ENCODE measurements around the gene GUK1. TPM values are rescaled to one million over a fixed set of nuclear protein-coding genes. Genes with fewer than 3 reads are reported as not detected.

The GUK1 gene
- total RNA-seq, 4 donors from 2014 or later: 384 to 510 (median 421) TPM

DNA sequence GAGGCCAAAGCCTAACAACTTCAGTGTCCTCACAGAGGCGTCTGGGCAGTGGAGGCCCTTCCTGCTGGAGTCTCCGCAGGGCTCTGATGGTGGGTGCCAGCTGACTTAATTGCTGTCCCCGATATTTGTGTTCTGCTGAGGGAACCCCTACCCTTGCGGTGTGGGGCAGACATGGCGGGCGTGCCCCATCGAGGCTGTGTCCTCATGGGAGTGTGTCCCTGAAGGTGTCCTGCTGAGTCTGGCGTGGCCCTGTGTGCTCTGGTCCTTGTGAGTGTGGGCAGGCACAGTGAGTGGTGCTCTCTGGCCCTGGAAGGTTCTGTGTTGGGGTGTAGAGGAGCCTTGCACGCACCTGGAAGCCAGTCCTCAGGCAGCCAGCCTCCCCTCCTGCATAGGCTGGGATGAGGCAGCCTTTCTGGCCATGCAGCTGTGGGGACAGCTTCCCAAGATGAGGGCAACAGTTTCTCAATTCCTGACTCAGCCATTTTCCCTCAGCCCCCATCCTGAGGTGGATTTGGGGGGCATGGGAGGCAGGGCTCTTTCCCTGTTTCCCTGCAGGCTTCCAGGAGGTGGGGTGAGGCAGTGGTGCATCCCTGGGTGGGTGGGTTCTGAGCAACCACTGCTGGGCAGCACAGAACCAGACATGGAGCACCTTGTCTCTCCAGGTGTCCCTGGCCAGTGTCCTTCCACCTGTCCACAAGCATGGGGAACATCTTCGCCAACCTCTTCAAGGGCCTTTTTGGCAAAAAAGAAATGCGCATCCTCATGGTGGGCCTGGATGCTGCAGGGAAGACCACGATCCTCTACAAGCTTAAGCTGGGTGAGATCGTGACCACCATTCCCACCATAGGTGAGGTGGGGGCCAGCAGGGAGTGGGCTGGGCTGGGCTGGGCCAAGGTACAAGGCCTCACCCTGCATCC lies 43.4 kb upstream of the GUK1 start:
- Histone ChIP-seq H3K27ac (no peak overlapping the region), H3K9me3 (peaks cover 3% of the 10 kb centered on the region), H3K27me3 (no peaks in the 10 kb centered on the region), H3K4me1 (peaks cover 29% of the 10 kb centered on the region), H3K36me3 (peaks cover 41% of the 10 kb centered on the region), H3K4me3 (no peak overlapping the region)
- 95% methylated on average over 9 of the region's 13 CpGs for WGBS
- DNase-seq (ENCODE audit: low spot score in 2 of 2): peak; percentile 50 to 77
- TF ChIP-seq POLR2AphosphoS5 (IDR thresholded peaks at IDR 0.05) (no peak), EP300 (IDR thresholded peaks at IDR 0.05) (no peak), CTCF (IDR thresholded peaks at IDR 0.05) (no peak), POLR2A (IDR thresholded peaks at IDR 0.05) (no peak)

- peaks cover 31% of the 10 kb centered on the region for H3K4me1 ChIP-seq
- TF ChIP-seq POLR2A (IDR thresholded peaks at IDR 0.05) (no peak), CTCF (IDR thresholded peaks at IDR 0.05) (no peak), POLR2AphosphoS5 (IDR thresholded peaks at IDR 0.05) (no peak), EP300 (IDR thresholded peaks at IDR 0.05) (no peak)
- peaks cover 3% of the 10 kb centered on the region for H3K9me3 ChIP-seq
- no peaks in the 10 kb centered on the region for H3K27me3 ChIP-seq
- no peak overlapping the region for H3K4me3 ChIP-seq
- 88% methylated on average over 33 of the region's 34 CpGs for WGBS
- H3K27ac ChIP-seq: no peak overlapping the region
- DNase-seq (ENCODE audit: low spot score in 2 of 2): peak; percentile 67 to 78
- H3K36me3 ChIP-seq: peaks cover 41% of the 10 kb centered on the region
Observed at GRCh38 chr1:228097333-228098081, 42.6 kb upstream of the GUK1 start.

DNA sequence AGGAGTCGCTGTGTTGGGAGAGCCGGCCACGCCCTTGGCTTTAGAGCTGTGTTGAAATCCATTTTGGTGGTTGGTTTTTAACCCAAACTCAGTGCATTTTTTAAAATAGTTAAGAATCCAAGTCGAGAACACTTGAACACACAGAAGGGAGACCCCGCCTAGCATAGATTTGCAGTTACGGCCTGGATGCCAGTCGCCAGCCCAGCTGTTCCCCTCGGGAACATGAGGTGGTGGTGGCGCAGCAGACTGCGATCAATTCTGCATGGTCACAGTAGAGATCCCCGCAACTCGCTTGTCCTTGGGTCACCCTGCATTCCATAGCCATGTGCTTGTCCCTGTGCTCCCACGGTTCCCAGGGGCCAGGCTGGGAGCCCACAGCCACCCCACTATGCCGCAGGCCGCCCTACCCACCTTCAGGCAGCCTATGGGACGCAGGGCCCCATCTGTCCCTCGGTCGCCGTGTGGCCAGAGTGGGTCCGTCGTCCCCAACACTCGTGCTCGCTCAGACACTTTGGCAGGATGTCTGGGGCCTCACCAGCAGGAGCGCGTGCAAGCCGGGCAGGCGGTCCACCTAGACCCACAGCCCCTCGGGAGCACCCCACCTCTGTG lies 41.7 kb upstream of the GUK1 start:
- peak; percentile 63 to 72 for DNase-seq (ENCODE audit: low spot score in 2 of 2)
- 92% methylated on average over 25 of the region's 28 CpGs for WGBS
- H3K4me3 ChIP-seq: no peak overlapping the region
- peaks cover 38% of the 10 kb centered on the region for H3K36me3 ChIP-seq
- no peak overlapping the region for H3K27ac ChIP-seq
- H3K4me1 ChIP-seq: peaks cover 24% of the 10 kb centered on the region
- H3K27me3 ChIP-seq: no peaks in the 10 kb centered on the region
- H3K9me3 ChIP-seq: peaks cover 3% of the 10 kb centered on the region
- TF ChIP-seq EP300 (IDR thresholded peaks at IDR 0.05) (no peak), POLR2AphosphoS5 (IDR thresholded peaks at IDR 0.05) (no peak), CTCF (IDR thresholded peaks at IDR 0.05) (no peak), POLR2A (IDR thresholded peaks at IDR 0.05) (no peak)

DNA sequence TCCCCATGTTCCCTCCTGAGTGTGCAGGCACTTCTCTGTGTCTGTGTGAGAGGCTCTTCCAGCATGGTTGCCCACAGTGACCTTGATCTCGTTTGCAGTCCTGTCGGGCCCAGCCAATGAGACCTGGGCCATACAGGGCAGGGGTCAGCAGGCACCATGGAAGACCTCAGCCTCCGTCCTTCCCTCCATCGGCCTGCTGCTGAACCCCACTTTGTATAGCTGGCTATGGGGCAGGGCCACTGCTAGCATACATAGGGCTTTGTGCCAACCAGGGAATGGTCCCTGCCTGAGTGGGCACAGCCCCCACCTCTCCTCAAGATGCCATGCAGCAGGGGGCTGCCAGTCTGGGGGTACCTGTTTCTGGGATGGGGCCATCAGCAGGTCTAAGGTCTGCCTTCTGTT lies 40.7 kb upstream of the GUK1 start:
- peaks cover 32% of the 10 kb centered on the region for H3K4me1 ChIP-seq
- WGBS: 68% methylated on average over 3 of the region's 4 CpGs
- H3K27me3 ChIP-seq: no peaks in the 10 kb centered on the region
- no peak overlapping the region for H3K4me3 ChIP-seq
- no peak for TF ChIP-seq EP300 (IDR thresholded peaks at IDR 0.05)
- TF ChIP-seq CTCF (IDR thresholded peaks at IDR 0.05): no peak
- TF ChIP-seq POLR2A (IDR thresholded peaks at IDR 0.05): no peak
- no peak for TF ChIP-seq POLR2AphosphoS5 (IDR thresholded peaks at IDR 0.05)
- H3K9me3 ChIP-seq: peaks cover 2% of the 10 kb centered on the region
- no peak for DNase-seq (ENCODE audit: low spot score in 2 of 2)
- H3K27ac ChIP-seq: no peak overlapping the region
- H3K36me3 ChIP-seq: peaks cover 38% of the 10 kb centered on the region

All from suprapubic skin (tissue), 4 donors.